HepG2 (cell line): Measurements from ENCODE around the gene TRIO. TPM values are rescaled to one million over a fixed set of nuclear protein-coding genes. Genes with fewer than 3 reads are reported as not detected.

Experiments used
- ATAC-seq: fragments of 200-7000 bp; cut with Tn5 transposase; 3 replicates; pipeline ENCODE4 v1.9.1; 2020; ENCODE audit warnings: mild to moderate bottlenecking, moderate library complexity
- BruUV-seq: library from RNA; stranded (reverse); fragments of 400-500 nt; replicated peaks from 2 replicates; lab custom pipeline; 2021; lab: Mats Ljungman, UMichigan
- CTCF ChIA-PET: fragments of 300-600 bp; formaldehyde crosslinking; extraction: SDS; loops from one replicate; lab custom pipeline; 2021; ENCODE audit warnings: low total read pairs, inconsistent platforms, low intra/inter-chr PET ratio; lab: Yijun Ruan, JAX
- POLR2A ChIA-PET: fragments of 350-600 bp; sonication (Branson Sonifier 250); formaldehyde crosslinking; loops from one replicate; lab custom pipeline; 2020; ENCODE audit warnings: antibody characterized with exemption, inconsistent platforms; lab: Yijun Ruan, JAX
- DNase-seq: peaks from one replicate; pipeline ENCODE4 v3.0.0-alpha.2; 2015; ENCODE audit warnings: low spot score
- FAIRE-seq: peaks from 3 replicates; lab custom pipeline; 2011; peaks lifted over from hg19 to GRCh38; lab: Jason Lieb, UNC
- H2AFZ ChIP-seq: one replicate; pipeline ENCODE4 v1.6.1; 2011; ENCODE audit warnings: low read length, inconsistent platforms
- H3K27ac ChIP-seq: fragments of 300-600 bp; 3 replicates; pipeline ENCODE4 v1.8.0; 2011; ENCODE audit warnings: mixed run types, mild to moderate bottlenecking, mixed read lengths, low read length, inconsistent platforms; ENCODE audit not compliant: insufficient read depth; ENCODE audit errors: extremely low read length
- H3K27me3 ChIP-seq, 2 experiments: fragments of 200-600 bp in 1 of 2; 2 replicates in 1 of 2; 3 replicates in 1 of 2; pipeline versions ENCODE4 v1.6.0 to v1.8.0; 2011; ENCODE audit warnings: low read length in 2 of 2, mild to moderate bottlenecking in 2 of 2, moderate library complexity in 2 of 2, inconsistent platforms in 1 of 2; ENCODE audit not compliant: insufficient read depth in 2 of 2, control insufficient read depth in 1 of 2
- H3K36me3 ChIP-seq, 2 experiments: fragments of 200-600 bp in 1 of 2; replicated peaks in 1 of 2; 2 replicates in 1 of 2; 3 replicates in 1 of 2; pipeline versions ENCODE4 v1.5.1 to v1.8.0; 2011; ENCODE audit warnings: low read length in 2 of 2, inconsistent platforms in 1 of 2; ENCODE audit not compliant: insufficient read depth in 2 of 2, control insufficient read depth in 1 of 2
- H3K4me1 ChIP-seq: 2 replicates; pipeline ENCODE4 v1.5.1; 2012; ENCODE audit warnings: low read length, inconsistent platforms; ENCODE audit not compliant: insufficient read depth
- H3K4me2 ChIP-seq: 2 replicates; pipeline ENCODE4 v1.6.0; 2011; ENCODE audit warnings: low read depth, low read length, inconsistent platforms
- H3K4me3 ChIP-seq, 3 experiments: fragments of 200-600 bp in 1 of 3; sonication (generic), shearing (Covaris generic) in 1 of 3; replicated peaks in 1 of 3; 2 replicates each; pipeline ENCODE4 v1.5.1; 2011 to 2016; ENCODE audit warnings: low read length in 3 of 3, inconsistent platforms in 2 of 3, low read depth in 2 of 3, mild to moderate bottlenecking in 2 of 3, control low read depth in 1 of 3, mixed read lengths in 1 of 3; ENCODE audit not compliant: insufficient read depth in 1 of 3
- H3K79me2 ChIP-seq: one replicate; pipeline ENCODE4 v1.6.1; 2011; ENCODE audit warnings: low read length, inconsistent platforms; ENCODE audit not compliant: insufficient read depth
- H3K9ac ChIP-seq: 2 replicates; pipeline ENCODE4 v1.6.0; 2011; ENCODE audit warnings: mild to moderate bottlenecking, low read depth, low read length, inconsistent platforms; ENCODE audit not compliant: insufficient read depth
- H3K9me3 ChIP-seq: 2 replicates; pipeline ENCODE4 v1.5.1; 2012; ENCODE audit warnings: mild to moderate bottlenecking, low read length
- H4K20me1 ChIP-seq: 2 replicates; pipeline ENCODE4 v1.6.0; 2011; ENCODE audit warnings: inconsistent platforms, mild to moderate bottlenecking, low read length, moderate library complexity; ENCODE audit not compliant: insufficient read depth
- ATF2 ChIP-seq: sonication (generic); formaldehyde crosslinking; IDR thresholded peaks from 2 replicates; pipeline ENCODE4 v1.4.0; 2020; ENCODE audit warnings: missing genetic modification reagents
- CERS6 ChIP-seq: sonication (generic); formaldehyde crosslinking; IDR thresholded peaks from 2 replicates; pipeline ENCODE4 v1.5.0; 2020; ENCODE audit warnings: missing genetic modification reagents
- EHMT2 ChIP-seq: fragments of 200-600 bp; sonication (generic); IDR thresholded peaks from 2 replicates; pipeline ENCODE4 v1.7.0; 2017; ENCODE audit warnings: antibody characterized with exemption, low read depth, low read length, borderline replicate concordance
- HNF4G ChIP-seq, 2 experiments: sonication (generic) in 1 of 2; formaldehyde crosslinking in 1 of 2; IDR thresholded peaks; 2 replicates each; pipeline versions ENCODE4 v1.4.0 to v1.6.1; 2011 to 2020; ENCODE audit warnings: borderline replicate concordance in 2 of 2, low read depth in 2 of 2, mild to moderate bottlenecking in 2 of 2, low read length in 1 of 2, missing genetic modification reagents in 1 of 2, moderate library complexity in 1 of 2
- HNRNPLL ChIP-seq: fragments of 200-400 bp; formaldehyde crosslinking; IDR thresholded peaks from 2 replicates; pipeline ENCODE4 v1.6.1; 2017; ENCODE audit warnings: mild to moderate bottlenecking, low read depth, low read length; ENCODE audit not compliant: poor library complexity, severe bottlenecking
- MBD4 ChIP-seq: IDR thresholded peaks from 2 replicates; pipeline ENCODE4 v1.6.1; 2012; ENCODE audit warnings: low read length, inconsistent platforms, borderline replicate concordance
- MIER3 ChIP-seq: IDR thresholded peaks from 2 replicates; pipeline ENCODE4 v1.6.1; 2016; ENCODE audit warnings: missing compliant biosample characterization, borderline replicate concordance
- MXD3 ChIP-seq: IDR thresholded peaks from 2 replicates; pipeline ENCODE4 v1.6.1; 2016; ENCODE audit warnings: mild to moderate bottlenecking, missing biosample characterization, missing genetic modification reagents
- PLSCR1 ChIP-seq: sonication (generic); formaldehyde crosslinking; IDR thresholded peaks from 2 replicates; pipeline ENCODE4 v1.5.0; 2020; ENCODE audit warnings: missing genetic modification reagents, mild to moderate bottlenecking, borderline replicate concordance
- RARA ChIP-seq: IDR thresholded peaks from 2 replicates; pipeline ENCODE4 v1.6.1; 2016; ENCODE audit warnings: missing genetic modification reagents, missing compliant biosample characterization
- RBM39 ChIP-seq: fragments of 200-400 bp; formaldehyde crosslinking; IDR thresholded peaks from one replicate; pipeline ENCODE4 v1.6.1; 2018; ENCODE audit warnings: antibody characterized with exemption, mild to moderate bottlenecking, low read depth, low read length; ENCODE audit not compliant: poor library complexity, severe bottlenecking
- SP2 ChIP-seq: sonication (generic); formaldehyde crosslinking; IDR thresholded peaks from 2 replicates; pipeline ENCODE4 v1.5.1; 2020; ENCODE audit warnings: mild to moderate bottlenecking, missing genetic modification reagents
- ZFP91 ChIP-seq: sonication (generic); formaldehyde crosslinking; IDR thresholded peaks from 2 replicates; pipeline ENCODE4 v1.9.0; 2022; ENCODE audit warnings: missing genetic modification reagents, mild to moderate bottlenecking, borderline replicate concordance
- ZFX ChIP-seq: sonication (generic); formaldehyde crosslinking; IDR thresholded peaks from 2 replicates; pipeline ENCODE4 v1.4.0; 2020; ENCODE audit warnings: mild to moderate bottlenecking, low read depth, missing genetic modification reagents, moderate library complexity
- ZNF317 ChIP-seq: sonication (generic); formaldehyde crosslinking; IDR thresholded peaks from 2 replicates; pipeline ENCODE4 v1.5.0; 2020; ENCODE audit warnings: mild to moderate bottlenecking, missing genetic modification reagents
- ZNF460 ChIP-seq: sonication (generic); formaldehyde crosslinking; IDR thresholded peaks from 2 replicates; pipeline ENCODE4 v1.5.1; 2020; ENCODE audit warnings: missing genetic modification reagents, mild to moderate bottlenecking, borderline replicate concordance
- WGBS: methylation state at CpG from one replicate; pipeline ENCODE4 v1.1.6; 2017; ENCODE audit warnings: low lambda C conversion rate; 5-methylcytosine and 5-hydroxymethylcytosine counted together
- in situ Hi-C: cut with HindIII; loops from 2 replicates; pipeline ENCODE4 v1.10.0; 2017; ENCODE audit warnings: low pct_unique_long_range_greater_than_20kb; ENCODE audit not compliant: extremely low pct_ligation_motif_present
- intact Hi-C: fragments of 100-400 bp; cut with micrococcal nuclease; formaldehyde crosslinking; loops from one replicate; pipeline ENCODE4 v1.10.0; 2022; ENCODE audit not compliant: unreplicated experiment
- polyA plus RNA-seq, 8 experiments: library from polyadenylated mRNA; depleted of rRNA in 3 of 8; stranded (reverse) in 7 of 8; unstranded in 1 of 8; fragments of >200 nt; fragmentation: Illumina TruSeq in 4 of 8; extraction: Trizol in 4 of 8; gene quantifications; 2 replicates each; pipeline versions ENCODE4 v1.2.1 to v1.2.3, GENCODE V29; 2011 to 2016; ENCODE audit warnings: low read depth in 4 of 8, missing spikeins in 1 of 8, mixed read lengths in 1 of 8; ENCODE audit not compliant: insufficient read depth in 1 of 8
- total RNA-seq, 5 experiments: library from RNA; depleted of rRNA; stranded (reverse); fragments of >200 nt; fragmentation: Illumina TruSeq; extraction: Trizol; gene quantifications; 2 replicates each; pipeline ENCODE4 v1.2.3, GENCODE V29; 2016; ENCODE audit warnings: low read depth in 1 of 5

Gene TRIO
- total and polyA plus RNA-seq, 2 of the 13 experiments (the other 11 are each of a cell fraction or from before 2014, with no cell fraction given) = 45.2 to 45.9 TPM

- Histone ChIP-seq H3K27me3 (no peaks in the 10 kb centered on the region), H3K79me2 (no peaks in the 10 kb centered on the region), H3K4me1 (no peaks in the 10 kb centered on the region), H3K4me2 (no peak overlapping the region), H2AFZ (no peak overlapping the region), H3K27ac (no peak overlapping the region), H3K36me3 (peaks cover 21 to 44% of the 10 kb centered on the region in 2 experiments), H3K4me3 (no peak overlapping the region), H4K20me1 (no peaks in the 10 kb centered on the region), H3K9ac (no peak overlapping the region), H3K9me3 (no peaks in the 10 kb centered on the region)
- no peak for DNase-seq
- no peak for ATAC-seq
- ChIA-PET POLR2A (no interaction called here), CTCF (no interaction called here)
- WGBS = 100% methylated on average over 7 of the region's 7 CpGs
- intact Hi-C loops = no loop called here
- BruUV-seq = no TSS peak
- FAIRE-seq = no peak
- in situ Hi-C loops = no loop called here
- no peak for TF ChIP-seq ZNF317
- no peak for TF ChIP-seq HNF4G (IDR thresholded peaks at IDR 0.05; ENCODE audit: borderline replicate concordance, low read depth, low read length)
- TF ChIP-seq HNF4G (CRISPR knock-in tag; IDR thresholded peaks at IDR 0.05; ENCODE audit: borderline replicate concordance, low read depth) = no peak
- TF ChIP-seq SP2 (CRISPR knock-in tag) = no peak
- TF ChIP-seq MXD3 (CRISPR knock-in tag) = no peak
- no peak for TF ChIP-seq MIER3
- no peak for TF ChIP-seq RBM39
- TF ChIP-seq MBD4 = no peak
- TF ChIP-seq ZNF460 = no peak
- no peak for TF ChIP-seq EHMT2
- TF ChIP-seq PLSCR1 = no peak
- no peak for TF ChIP-seq RARA
- TF ChIP-seq HNRNPLL = no peak
- no peak for TF ChIP-seq ZFX (CRISPR knock-in tag)
- no peak for TF ChIP-seq CERS6 (CRISPR knock-in tag)
- TF ChIP-seq ZFP91 (CRISPR knock-in tag) = no peak
- no peak for TF ChIP-seq ATF2 (CRISPR knock-in tag)
Observed at GRCh38 chr5:14394365-14394764, 251.2 kb downstream of the TRIO start.
